HG02840 (cell line): ENCODE data around the gene FKBP1B.
"Not testable (repeated sequence)": the region's sequence is repeated elsewhere in the genome, so short reads cannot be mapped to it uniquely, and the experiment has no call there.

ENCODE experiments used
- ATAC-seq: cut with Tn5 transposase; IDR thresholded peaks from one replicate; pipeline ENCODE4 v1.9.1; 2021; ENCODE audit warnings: mild to moderate bottlenecking, moderate library complexity, moderate number of reproducible peaks; ENCODE audit not compliant: unreplicated experiment, low FRiP score

FKBP1B gene

DNA sequence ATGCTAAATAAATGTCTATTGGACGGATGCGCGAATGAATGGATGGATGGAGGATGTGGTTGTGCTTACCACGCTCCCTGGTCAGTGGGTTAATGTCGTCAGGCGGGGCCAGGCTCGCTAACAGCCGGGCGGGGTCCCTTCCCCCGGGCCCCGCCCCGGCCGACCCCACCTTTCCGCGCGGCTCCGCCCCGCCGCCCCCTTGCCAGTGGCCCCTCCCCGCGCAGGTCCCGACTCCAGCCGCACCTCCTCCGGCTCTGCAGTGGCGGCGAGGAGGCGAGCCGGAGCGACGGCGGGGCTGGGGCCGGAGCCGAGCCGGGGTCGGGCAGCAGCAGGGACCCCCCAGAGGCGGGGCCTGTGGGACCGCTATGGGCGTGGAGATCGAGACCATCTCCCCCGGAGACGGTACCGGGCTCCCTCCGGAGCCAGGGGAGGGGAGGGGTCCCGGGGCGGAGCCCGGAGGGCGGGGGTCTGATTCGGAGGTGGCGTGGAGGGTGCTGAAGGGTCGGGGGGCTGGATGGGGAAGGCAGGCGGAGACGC, at the start of gene FKBP1B:
Gene FKBP1B (plus strand): TSS at position 257 of the 537 bp plus-strand sequence. CDS start 109 bp downstream, at position 366.
- no peak for ATAC-seq

DNA sequence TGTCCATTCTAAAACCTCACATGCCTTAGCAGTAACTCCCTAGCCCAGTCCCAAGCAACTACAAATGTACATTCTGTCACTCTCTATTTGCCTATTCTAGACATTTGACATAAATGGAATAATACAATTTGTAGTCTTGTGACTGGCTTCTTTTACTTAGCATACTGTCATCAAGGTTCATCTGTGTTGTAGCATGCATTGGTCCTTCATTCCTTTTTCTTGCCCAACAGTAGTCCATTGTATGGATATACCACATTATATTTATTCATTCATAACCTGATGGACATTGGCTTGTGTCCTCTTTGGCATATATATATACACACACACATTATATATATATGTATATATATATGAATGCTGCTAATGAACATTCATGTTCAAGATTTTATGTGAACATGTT, 41.8 kb upstream of the FKBP1B start:
- no peak for ATAC-seq

DNA sequence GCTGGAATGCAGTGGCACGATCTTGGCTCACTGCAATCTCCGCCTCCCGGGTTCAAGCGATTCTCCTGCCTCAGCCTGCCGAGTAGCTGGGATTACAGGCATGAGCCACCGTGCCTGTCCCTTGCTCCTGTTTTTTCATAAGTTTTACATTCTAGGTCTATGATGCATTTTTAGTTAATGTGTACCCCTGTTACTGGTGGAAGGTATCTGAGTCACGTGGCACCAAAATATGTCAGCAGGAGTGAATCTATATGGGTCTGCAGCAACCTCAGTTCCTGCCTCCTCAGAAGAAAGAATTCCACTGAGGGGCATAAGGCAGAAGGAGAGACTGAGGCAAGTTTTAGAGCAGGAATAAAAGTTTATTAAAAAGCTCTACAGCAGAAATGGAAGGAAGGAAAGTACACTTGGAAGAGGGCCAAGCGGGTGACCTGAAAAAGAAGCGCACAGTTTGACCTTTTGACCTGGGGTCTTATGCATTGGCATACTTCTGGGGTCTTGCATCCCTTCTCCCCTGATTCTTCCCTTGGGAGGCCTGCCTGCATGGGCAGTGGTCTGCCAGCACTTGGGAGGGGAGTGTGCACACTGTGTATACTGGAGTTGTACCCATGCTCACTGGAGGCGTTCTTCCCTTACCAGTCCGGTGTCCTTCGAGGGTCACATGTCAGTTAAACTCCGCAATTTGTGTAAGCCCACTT, 40.7 kb upstream of the FKBP1B start:
- no peak for ATAC-seq

DNA sequence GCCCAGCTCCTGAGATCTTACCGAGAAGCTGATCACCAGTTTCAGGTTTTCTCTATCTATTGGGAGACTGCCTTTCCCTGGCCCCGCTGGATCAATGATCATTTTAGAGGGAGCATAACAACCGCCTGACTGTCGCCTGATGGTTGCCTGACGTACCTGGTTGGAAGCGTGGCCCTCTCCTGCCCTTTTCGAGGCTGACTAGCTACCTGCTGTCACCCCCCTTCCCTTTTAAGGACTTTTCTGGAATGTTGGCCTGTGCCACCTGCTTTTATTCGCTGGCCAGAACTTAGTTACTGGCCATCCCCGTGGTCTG, 40.2 kb upstream of the FKBP1B start:
- ATAC-seq: no peak

DNA sequence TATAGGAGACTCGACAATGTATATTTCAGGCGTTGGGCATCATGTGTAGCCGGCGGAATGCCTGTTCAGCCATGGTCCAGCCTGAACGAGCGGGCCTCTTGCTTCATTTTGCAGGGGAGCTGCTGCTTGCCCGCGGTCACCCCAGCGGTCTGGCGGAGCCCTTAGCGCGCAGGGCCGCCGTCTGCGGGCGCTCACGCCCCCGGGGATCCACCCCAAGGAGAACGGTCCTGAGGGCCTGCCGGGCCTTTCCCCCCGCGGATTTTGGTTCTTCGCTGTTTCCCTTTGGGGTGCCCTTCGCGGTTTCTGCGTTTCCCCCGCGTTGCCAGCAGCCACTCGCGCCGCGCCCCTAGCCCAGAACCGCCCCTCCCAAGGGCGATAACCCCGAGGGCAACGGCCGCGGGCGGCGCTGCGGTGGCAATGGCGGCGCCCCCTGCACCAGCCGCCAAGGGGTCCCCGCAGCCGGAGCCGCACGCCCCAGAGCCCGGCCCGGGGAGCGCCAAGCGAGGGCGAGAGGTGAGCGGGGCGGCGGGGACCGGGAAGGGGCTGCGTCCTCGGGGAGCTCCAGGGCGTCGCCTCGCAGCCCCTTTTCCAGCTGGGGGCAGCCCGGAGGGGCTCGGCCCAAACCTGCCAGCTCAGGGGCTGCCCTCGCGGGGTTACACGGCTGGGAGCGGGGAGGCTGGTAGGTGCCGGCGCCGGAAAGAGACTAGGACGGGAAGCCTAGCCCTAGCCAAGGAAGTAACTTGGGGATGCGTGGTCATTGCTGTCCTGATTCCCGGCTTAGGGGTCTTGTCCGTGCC, 39.7 kb upstream of the FKBP1B start, which contains the start of gene MFSD2B:
Gene MFSD2B (plus strand): TSS at position 406 of the 797 bp plus-strand sequence. CDS start 12 bp downstream, at position 418.
- no peak for ATAC-seq

DNA sequence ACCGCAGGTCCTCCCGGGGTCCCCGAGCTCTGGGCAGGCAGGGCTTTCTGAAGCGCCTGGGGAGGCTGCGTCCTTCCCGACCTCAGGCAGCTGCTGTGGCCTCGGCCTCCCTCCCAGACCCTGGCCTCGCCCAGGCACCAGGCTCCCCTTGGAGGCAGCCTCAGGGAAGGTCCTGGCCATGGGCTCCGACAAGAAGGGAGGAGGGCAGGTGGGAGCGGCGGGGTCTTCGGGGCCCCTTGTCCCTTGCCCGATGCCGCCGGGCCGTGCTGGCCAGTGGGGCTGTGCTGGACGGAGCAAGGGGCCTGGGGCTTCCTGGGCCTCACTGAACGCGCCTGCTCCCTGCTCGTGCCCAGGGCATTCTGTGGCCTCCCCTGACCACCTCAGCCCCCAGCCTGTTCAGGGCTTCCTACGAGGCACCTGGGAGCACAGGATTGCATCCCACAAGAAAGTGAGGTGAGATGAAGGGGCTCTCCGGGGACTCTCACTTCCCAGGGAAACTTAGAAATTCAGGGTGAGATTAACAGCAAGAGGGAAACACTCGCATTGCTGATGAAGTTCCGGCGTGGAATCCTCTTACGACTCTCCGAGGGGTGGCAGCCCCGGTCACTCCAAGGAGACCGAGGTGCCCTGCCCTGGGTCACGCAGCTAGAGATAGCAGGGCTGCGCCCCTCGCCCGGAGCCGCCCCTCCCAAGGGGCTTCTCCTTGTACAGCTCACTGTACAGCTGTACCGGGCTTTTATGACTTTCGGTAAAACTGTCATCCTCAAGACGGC, 38.9 kb upstream of the FKBP1B start:
- ATAC-seq: no peak

DNA sequence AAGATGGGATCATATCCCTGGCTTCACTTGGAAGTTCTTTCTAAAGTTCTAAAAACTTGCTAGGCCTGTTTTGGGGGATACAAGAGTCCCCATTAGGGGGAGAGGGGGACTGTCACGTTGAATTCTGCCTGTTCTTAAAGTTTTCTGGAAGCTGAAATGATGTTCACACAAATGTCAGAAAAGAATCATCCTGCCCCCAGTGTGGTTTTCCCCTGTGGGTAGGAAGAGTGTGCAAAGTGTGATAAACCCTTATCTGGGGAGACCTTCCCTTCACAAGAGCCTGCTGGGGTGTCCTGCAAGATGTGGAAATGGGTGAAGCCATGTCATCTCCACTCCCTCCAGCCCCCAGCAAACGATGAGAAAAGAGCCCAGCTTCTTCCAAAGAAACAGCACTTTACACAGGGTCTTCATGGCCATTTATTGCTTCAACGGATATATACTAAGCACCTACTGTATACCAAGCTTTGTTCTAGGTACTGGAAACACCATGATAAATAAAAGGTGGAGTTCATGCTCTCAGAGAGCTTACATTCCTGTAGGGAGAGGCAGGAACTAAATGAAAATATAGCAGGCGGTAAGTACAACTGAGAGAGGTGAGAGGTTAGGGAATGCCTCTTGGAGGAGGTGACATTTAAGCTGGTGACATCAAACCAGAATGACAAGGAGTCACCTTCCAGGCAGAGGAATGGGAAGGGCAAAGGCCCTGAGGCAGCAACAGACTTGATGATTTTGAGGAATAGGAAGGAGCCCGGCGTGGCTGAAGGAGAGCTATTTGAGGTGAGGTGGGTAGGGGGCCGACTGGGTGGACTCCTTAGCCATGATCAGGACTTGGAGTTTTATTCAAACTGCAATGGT, 38.1 kb upstream of the FKBP1B start:
- no peak for ATAC-seq

DNA sequence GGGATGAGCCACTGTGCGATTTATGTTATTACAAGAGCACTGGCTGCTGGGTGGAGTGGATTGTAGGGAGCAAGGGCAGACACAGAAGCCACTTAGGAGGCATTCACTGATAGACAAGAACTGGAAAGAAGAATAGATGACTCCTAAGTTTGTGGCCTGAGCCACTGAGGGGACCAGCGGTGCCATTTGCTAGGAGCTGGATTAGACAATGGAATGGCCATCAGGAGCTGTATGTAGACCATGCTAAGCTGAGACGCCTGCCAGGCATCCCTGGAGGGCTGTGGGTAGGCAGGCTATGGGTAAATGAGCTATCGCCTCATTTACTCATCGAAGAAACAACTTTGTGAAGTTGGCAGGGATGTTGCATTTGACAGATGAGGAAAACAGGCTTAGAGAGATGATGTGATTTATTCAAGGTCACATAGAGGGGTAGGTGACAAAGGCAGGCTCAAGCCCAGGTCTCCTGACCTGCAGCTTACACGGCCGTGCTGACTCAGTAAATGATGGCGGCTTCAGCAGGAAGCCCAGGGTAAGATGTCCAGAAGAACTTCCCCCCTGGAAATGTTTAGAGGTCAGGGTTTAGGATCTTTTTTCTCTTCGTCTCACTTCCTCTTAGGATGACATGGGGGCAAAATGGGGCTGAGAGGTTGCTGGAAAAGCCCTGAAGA, 36.9 kb upstream of the FKBP1B start:
- no peak for ATAC-seq

DNA sequence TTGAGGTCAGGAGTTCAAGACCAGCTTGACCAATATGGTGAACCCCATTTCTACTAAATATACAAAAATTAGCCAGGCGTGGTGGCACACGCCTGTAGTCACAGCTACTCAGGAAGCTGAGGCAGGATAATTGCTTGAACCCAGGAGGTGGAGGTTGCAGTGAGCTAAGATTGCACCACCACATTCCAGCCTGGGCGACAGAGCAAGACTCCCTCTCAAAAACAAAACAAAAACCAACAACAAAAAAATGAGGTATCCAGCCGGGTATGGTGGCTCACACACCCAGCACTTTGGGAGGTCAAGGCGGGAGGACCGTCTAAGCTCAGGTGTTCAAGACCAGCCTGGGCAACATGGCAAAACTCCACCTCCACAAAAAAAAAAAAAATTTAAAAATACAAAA, 34.6 kb upstream of the FKBP1B start:
- ATAC-seq: not testable (repeated sequence)

DNA sequence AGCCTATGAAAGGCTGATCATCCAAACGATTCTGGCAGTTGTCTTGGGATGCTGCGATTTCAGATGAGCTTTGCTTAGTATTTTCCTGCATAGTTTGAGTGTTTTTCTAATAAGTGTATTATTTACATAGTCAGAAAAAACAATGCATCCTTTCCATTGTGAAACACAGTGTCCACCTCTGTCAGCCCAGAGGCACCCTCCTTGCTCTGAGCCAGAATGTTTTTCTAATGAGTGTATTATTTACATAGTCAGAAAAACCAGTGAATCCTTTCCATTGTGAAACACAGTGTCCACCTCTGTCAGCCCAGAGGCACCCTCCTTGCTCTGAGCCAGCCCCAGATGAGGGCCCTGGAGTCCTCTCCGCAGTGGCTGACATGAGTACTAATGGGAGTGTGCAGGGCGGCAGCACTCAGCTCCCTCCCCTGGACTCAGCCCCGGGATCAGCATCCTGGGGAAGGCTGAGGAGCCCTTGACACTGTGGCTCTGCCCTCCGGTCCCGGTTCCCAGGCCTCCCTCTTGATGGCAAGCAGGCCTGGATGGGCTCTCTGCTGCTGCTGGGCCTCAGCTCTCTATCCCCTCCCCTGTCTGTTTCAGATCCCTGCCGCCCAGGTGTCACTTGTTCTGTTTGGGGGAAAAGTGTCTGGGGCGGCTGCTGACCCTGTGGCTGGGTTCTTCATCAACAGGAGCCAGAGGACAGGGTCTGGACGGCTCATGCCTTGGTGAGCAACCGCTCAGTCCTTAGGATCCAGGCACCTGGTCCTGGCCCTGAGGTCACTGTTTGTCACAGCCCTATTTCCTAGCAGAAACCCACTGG, 33.8 kb upstream of the FKBP1B start:
- ATAC-seq: no peak

DNA sequence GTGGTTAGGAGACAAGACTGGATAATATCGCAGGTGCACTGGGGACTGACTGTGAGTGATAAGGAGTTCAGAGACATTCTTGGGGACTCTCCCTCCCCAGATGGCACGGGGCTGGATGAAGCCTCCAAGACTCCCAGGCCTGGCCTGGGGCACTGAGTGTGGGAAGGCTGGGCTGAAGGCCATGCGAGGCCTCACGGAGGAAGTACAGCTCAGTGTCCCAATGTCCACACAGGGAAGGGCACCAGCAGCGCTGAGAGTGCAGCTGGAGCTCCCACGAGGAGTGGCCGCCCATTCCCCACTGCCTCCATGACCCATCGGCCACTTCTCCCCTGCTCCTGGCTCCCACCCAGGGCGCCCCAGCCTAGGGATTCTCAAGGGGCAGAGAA, 33.2 kb upstream of the FKBP1B start:
- no peak for ATAC-seq

DNA sequence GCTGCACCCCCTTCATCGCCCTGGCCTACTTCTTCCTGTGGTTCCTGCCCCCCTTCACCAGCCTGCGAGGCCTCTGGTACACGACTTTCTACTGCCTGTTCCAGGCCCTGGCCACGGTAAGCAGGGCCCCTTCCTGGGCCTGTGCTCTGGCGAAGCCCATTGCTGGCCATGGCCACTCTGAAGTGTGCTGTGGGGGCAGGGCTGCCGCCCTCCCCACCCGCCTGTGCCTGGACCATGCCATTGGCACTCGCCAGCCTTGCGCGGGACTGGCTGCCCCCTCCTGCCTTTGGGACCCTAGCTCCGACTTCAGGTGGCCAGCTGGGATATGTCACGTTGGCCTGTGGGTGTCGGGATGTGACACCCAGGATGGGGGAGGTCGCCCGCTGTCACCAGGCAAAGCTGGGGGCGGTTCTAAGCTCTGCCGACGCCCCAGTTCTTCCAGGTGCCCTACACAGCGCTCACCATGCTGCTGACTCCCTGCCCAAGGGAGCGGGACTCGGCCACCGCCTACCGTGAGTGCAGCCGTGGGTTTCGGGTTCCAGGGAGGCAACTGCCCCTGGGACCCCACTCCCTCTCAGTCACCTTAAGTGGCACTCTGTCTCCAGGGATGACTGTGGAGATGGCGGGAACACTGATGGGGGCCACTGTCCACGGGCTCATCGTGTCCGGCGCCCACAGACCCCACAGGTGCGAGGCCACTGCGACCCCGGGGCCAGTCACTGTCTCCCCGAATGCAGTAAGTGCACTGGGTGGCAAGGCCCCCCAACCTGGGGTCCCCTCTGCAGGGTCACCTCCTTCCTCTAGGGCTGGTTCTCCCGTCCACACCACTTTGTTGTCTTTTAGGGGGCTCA, 32.5 kb upstream of the FKBP1B start:
- ATAC-seq: no peak

DNA sequence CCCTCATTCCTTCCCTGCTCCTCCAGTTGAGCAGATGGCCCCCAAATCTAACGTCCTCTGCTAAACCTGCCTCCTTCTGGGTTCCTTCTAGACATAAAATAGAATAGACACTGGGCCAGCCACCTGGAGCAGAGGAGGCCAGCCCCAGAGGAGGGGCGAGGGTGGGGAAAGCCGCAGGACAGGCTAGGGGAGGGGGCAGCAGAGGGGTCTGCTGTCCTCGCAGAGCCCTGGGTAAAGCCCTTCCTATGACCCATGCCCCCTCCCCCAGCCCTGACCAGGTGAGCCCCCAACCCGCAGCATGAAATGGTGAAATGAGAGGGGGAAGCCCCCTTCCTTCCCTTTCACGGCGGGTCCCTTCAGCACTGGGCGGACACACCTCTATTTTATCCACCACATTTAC, 31.8 kb upstream of the FKBP1B start:
- ATAC-seq: no peak

DNA sequence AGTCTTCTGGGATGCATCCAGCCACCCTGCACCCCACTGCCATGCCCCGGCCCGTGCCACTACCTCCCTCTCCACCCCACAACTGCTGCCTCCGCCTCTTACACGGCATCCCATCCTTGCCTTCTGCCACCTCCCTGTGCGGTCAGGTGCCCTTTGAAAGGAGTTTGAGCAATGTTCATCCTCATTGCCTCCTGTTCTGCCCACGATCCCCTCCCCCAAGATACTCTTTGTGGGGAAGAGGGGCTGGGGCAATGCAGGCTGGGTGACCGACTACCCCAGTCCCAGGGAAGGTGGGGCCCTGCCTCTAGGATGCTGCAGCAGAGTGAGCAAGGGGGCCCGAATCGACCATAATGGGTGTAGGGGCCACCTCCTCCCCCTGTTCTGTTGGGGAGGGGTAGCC, 31.3 kb upstream of the FKBP1B start:
- no peak for ATAC-seq

DNA sequence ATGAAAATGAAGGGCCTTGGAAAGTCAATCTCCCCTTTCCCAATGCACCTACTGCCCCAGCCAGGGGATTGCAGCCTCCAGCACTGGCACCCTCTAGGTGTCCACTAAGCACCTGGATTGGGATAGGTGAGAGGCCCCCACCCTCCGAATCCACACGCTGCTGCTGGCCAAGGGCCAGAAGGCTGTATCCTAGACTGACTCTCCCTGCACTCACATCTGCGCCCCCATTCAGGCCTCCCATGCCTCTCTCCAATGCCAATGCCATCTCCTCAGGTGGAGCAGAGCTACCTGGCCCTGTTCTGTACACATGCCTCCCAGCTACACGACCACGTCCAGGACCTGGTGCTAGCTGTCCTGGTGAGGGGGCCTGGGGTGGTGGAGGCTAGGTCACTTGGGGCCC, 29.8 kb upstream of the FKBP1B start:
- ATAC-seq: no peak

DNA sequence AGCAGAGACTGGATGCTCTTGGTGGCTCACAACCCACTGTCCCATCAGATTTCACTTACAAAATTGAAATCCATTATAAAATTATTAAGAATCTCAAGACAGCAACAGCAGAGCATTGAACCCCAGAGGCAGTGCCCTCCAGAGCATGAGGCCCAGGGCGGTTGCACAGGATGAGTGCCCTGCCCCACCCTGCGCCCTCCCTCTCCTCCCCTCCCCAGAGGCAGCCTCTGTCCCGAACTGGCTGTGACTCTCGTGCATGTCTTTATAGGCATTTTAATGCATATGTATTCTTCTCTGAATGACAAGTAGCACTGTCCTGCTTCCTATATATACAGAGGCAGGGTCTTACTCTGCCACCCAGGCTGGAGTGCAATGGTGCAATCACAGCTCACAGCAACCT, 29.3 kb upstream of the FKBP1B start:
- ATAC-seq: no peak

DNA sequence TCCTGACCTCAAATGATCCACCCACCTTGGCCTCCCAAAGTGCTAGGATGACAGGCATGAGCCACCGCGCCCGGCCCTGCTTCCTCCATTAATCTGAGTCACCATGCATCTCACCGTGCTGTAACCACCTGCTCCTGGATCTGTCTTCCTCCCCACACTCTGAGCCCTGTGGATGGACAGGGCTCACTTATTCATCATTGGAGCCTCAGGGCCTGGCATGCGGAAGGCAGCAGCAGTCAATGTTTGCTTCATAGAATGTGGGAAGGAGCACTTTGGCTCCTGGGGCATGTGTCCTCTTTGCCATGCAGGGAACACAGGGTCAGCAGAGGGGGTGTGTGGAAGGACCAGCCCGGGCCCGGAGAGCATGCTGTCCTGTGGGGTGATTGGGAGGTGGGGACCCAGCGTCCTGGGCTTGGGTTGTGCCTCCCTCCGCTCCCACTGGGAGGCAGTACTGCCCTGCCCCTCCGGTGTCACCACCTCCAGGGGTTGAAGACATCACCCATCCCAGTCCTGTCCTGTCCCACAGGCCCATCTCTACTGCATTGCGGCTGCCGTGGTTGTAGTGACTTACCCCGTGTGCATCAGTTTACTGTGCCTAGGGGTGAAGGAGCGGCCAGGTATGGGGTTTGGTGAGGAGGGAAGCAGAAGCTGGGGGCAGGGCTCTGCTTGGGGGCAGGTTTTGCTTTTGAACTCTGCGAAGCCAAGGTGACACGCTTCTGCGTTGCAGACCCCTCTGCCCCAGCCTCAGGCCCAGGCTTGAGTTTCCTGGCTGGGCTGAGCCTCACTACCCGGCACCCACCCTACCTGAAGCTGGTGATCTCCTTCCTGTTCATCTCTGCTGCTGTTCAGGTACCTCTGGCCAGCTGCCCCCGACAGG, 28.2 kb upstream of the FKBP1B start:
- ATAC-seq: no peak
